ENCODE data around the gene OR51T1.

The OR51T1 gene

GRCh38 chr11:4891996-4892640 is 10.4 kb downstream of the OR51T1 start:
- Histone ChIP-seq H3K27ac (ENCODE audit: low read depth, low read length) (no peak overlapping the region), H4K20me1 (ENCODE audit: control insufficient read depth, insufficient read depth, low read depth, low read length) (no peaks in the 10 kb centered on the region), H3F3A (ENCODE audit: control insufficient read depth, insufficient read depth) (no peaks in the 10 kb centered on the region), H3K79me2 (ENCODE audit: control insufficient read depth, low read length) (no peaks in the 10 kb centered on the region), H3K36me3 (ENCODE audit: control insufficient read depth, low read length) (no peaks in the 10 kb centered on the region), H3K4me1 (ENCODE audit: control insufficient read depth, low read length) (no peaks in the 10 kb centered on the region), H3K27me3 (ENCODE audit: control insufficient read depth, low read length) (no peaks in the 10 kb centered on the region), H3K4me2 (ENCODE audit: low read length) (no peak overlapping the region), H3K9me2 (replicated peaks; ENCODE audit: control insufficient read depth, low read length) (no peaks in the 10 kb centered on the region), H3K9me3 (ENCODE audit: control insufficient read depth, insufficient read depth, low read length) (no peaks in the 10 kb centered on the region), H3K4me3 (ENCODE audit: low read length) (no peak overlapping the region)
- no peak for TF ChIP-seq CTCF (IDR thresholded peaks at IDR 0.05; ENCODE audit: low read depth, low read length, poor library complexity, severe bottlenecking)

GRCh38 chr11:4903484-4903883 is 21.8 kb downstream of the OR51T1 start, which contains the start of gene OR51A7:
OR51A7 (plus strand) TSS chr11:4903783; CDS start chr11:4907370, 3,587 bp downstream.
- Histone ChIP-seq H3K79me2 (ENCODE audit: control insufficient read depth, low read length) (no peaks in the 10 kb centered on the region), H3K27ac (ENCODE audit: low read depth, low read length) (no peak within 1 kb of the TSS), H4K20me1 (ENCODE audit: control insufficient read depth, insufficient read depth, low read depth, low read length) (no peaks in the 10 kb centered on the region), H3K4me1 (ENCODE audit: control insufficient read depth, low read length) (no peaks in the 10 kb centered on the region), H3F3A (ENCODE audit: control insufficient read depth, insufficient read depth) (no peaks in the 10 kb centered on the region), H3K9me2 (replicated peaks; ENCODE audit: control insufficient read depth, low read length) (no peaks in the 10 kb centered on the region), H3K4me2 (ENCODE audit: low read length) (no peak within 1 kb of the TSS), H3K27me3 (ENCODE audit: control insufficient read depth, low read length) (no peaks in the 10 kb centered on the region), H3K9me3 (ENCODE audit: control insufficient read depth, insufficient read depth, low read length) (no peaks in the 10 kb centered on the region), H3K4me3 (ENCODE audit: low read length) (no peak within 1 kb of the TSS), H3K36me3 (ENCODE audit: control insufficient read depth, low read length) (no peaks in the 10 kb centered on the region)
- TF ChIP-seq CTCF (IDR thresholded peaks at IDR 0.05; ENCODE audit: low read depth, low read length, poor library complexity, severe bottlenecking): no peak
- TF ChIP-seq EZH2phosphoT487 (IDR thresholded peaks at IDR 0.05; ENCODE audit: borderline replicate concordance, low read length): no peak

GRCh38 chr11:4916581-4916980 is 34.9 kb downstream of the OR51T1 start:
- H3K4me1 ChIP-seq (ENCODE audit: control insufficient read depth, low read length): no peaks in the 10 kb centered on the region
- no peaks in the 10 kb centered on the region for H3K9me3 ChIP-seq (ENCODE audit: control insufficient read depth, insufficient read depth, low read length)
- no peaks in the 10 kb centered on the region for H3K36me3 ChIP-seq (ENCODE audit: control insufficient read depth, low read length)
- H3K27me3 ChIP-seq (ENCODE audit: control insufficient read depth, low read length): no peaks in the 10 kb centered on the region
- TF ChIP-seq EZH2phosphoT487 (IDR thresholded peaks at IDR 0.05; ENCODE audit: borderline replicate concordance, low read length): no peak
- TF ChIP-seq CTCF (IDR thresholded peaks at IDR 0.05; ENCODE audit: low read depth, low read length, poor library complexity, severe bottlenecking): no peak
- no peak overlapping the region for H3K4me2 ChIP-seq (ENCODE audit: low read length)
- H3K4me3 ChIP-seq (ENCODE audit: low read length): no peak overlapping the region
- H4K20me1 ChIP-seq (ENCODE audit: control insufficient read depth, insufficient read depth, low read depth, low read length): no peaks in the 10 kb centered on the region
- no peak overlapping the region for H3K27ac ChIP-seq (ENCODE audit: low read depth, low read length)
- no peaks in the 10 kb centered on the region for H3K9me2 ChIP-seq (replicated peaks; ENCODE audit: control insufficient read depth, low read length)
- no peaks in the 10 kb centered on the region for H3K79me2 ChIP-seq (ENCODE audit: control insufficient read depth, low read length)
- H3F3A ChIP-seq (ENCODE audit: control insufficient read depth, insufficient read depth): no peaks in the 10 kb centered on the region
